NCI-H1930 (cell line): ENCODE results near the gene BMP7.

Experiments
- DNase-seq, 2 experiments: peaks; one replicate each; lab custom pipeline; 2025; lab: John Stamatoyannopoulos, UW

The BMP7 gene

GRCh38 chr20:57190536-57191264, 75.7 kb downstream of the BMP7 start:
- no peak for DNase-seq

- no peak for DNase-seq
These were observed 76.7 kb downstream of the BMP7 start for GRCh38 chr20:57189713-57190112.

- no peak for DNase-seq
These were observed 77.8 kb downstream of the BMP7 start for GRCh38 chr20:57188576-57189079.

GRCh38 chr20:57188056-57188455, 78.4 kb downstream of the BMP7 start:
- no peak for DNase-seq

GRCh38 chr20:57187068-57187634, 79.3 kb downstream of the BMP7 start:
- DNase-seq, result no peak

GRCh38 chr20:57186192-57186591, 80.2 kb downstream of the BMP7 start:
- DNase-seq, result no peak

- DNase-seq, result no peak
These were observed 81.2 kb downstream of the BMP7 start for GRCh38 chr20:57185188-57185743.

- no peak for DNase-seq
These were observed 82.9 kb downstream of the BMP7 start for GRCh38 chr20:57183457-57184009.

GRCh38 chr20:57181639-57182038, 84.8 kb downstream of the BMP7 start:
- no peak for DNase-seq

- no peak for DNase-seq
These were observed 85.5 kb downstream of the BMP7 start for GRCh38 chr20:57180954-57181353.

GRCh38 chr20:57180387-57180786, 86.1 kb downstream of the BMP7 start:
- DNase-seq, result no peak

- DNase-seq, result no peak
These were observed 87.2 kb downstream of the BMP7 start for GRCh38 chr20:57179265-57179664.

GRCh38 chr20:57178582-57179111, 87.8 kb downstream of the BMP7 start:
- DNase-seq, result no peak

- no peak for DNase-seq
These were observed 88.7 kb downstream of the BMP7 start for GRCh38 chr20:57177636-57178280.

GRCh38 chr20:57176842-57177241, 89.6 kb downstream of the BMP7 start:
- DNase-seq, result no peak

GRCh38 chr20:57175397-57176010, 90.9 kb downstream of the BMP7 start:
- DNase-seq, result no peak

- DNase-seq, result no peak
These were observed 91.7 kb downstream of the BMP7 start for GRCh38 chr20:57174737-57175136.

GRCh38 chr20:57173986-57174385, 92.5 kb downstream of the BMP7 start:
- no peak for DNase-seq

GRCh38 chr20:57173041-57173440, 93.4 kb downstream of the BMP7 start:
- no peak for DNase-seq

- no peak for DNase-seq
These were observed 96.1 kb downstream of the BMP7 start for GRCh38 chr20:57170343-57170742.

- no peak for DNase-seq
These were observed 97.3 kb downstream of the BMP7 start for GRCh38 chr20:57169162-57169561.
